Neural progenitor cell (in vitro differentiated cells): ENCODE measurements around the gene MACROD1. TPM values are rescaled to one million over a fixed set of nuclear protein-coding genes. Genes with fewer than 3 reads are reported as not detected.

Source experiments
- DNase-seq: peaks from one replicate; pipeline ENCODE4 v3.0.0-alpha.2; 2016; ENCODE audit warnings: low spot score
- H2AFZ ChIP-seq: fragments of 200-600 bp; sonication (generic); replicated peaks from 2 replicates; pipeline ENCODE4 v1.6.1; 2016; ENCODE audit warnings: antibody characterized with exemption
- H3F3A ChIP-seq: fragments of 200-600 bp; sonication (generic); 2 replicates; pipeline ENCODE4 v1.6.1; 2016; ENCODE audit warnings: antibody characterized with exemption, low read depth
- H3K27ac ChIP-seq: fragments of 200-600 bp; sonication (generic); 2 replicates; pipeline ENCODE4 v1.5.1; 2016; ENCODE audit warnings: mild to moderate bottlenecking
- H3K27me3 ChIP-seq: fragments of 200-600 bp; sonication (generic); 2 replicates; pipeline ENCODE4 v1.6.1; 2016; ENCODE audit warnings: mild to moderate bottlenecking, moderate library complexity
- H3K36me3 ChIP-seq: fragments of 200-600 bp; sonication (generic); 2 replicates; pipeline ENCODE4 v1.5.1; 2016
- H3K4me1 ChIP-seq: fragments of 200-600 bp; sonication (generic); 2 replicates; pipeline ENCODE4 v1.6.1; 2016; ENCODE audit warnings: mixed run types
- H3K4me2 ChIP-seq: fragments of 200-600 bp; sonication (generic); 2 replicates; pipeline ENCODE4 v1.6.1; 2016
- H3K4me3 ChIP-seq: fragments of 200-600 bp; sonication (generic); 2 replicates; pipeline ENCODE4 v1.5.1; 2016
- H3K79me2 ChIP-seq: fragments of 200-600 bp; sonication (generic); 2 replicates; pipeline ENCODE4 v1.6.1; 2016; ENCODE audit warnings: low read depth
- H3K9ac ChIP-seq: fragments of 200-600 bp; sonication (generic); 2 replicates; pipeline ENCODE4 v1.6.1; 2016
- H3K9me3 ChIP-seq: fragments of 200-600 bp; sonication (generic); 2 replicates; pipeline ENCODE4 v1.5.1; 2016; ENCODE audit warnings: low read depth
- H4K20me1 ChIP-seq: fragments of 200-600 bp; sonication (generic); 2 replicates; pipeline ENCODE4 v1.6.1; 2016; ENCODE audit warnings: low read depth
- H3K27ac Mint-ChIP-seq: 3 replicates; pipeline ENCODE4 v1.8.0; 2021; ENCODE audit warnings: mixed read lengths
- H3K27me3 Mint-ChIP-seq: 2 replicates; pipeline ENCODE4 v1.8.0; 2022; ENCODE audit warnings: low read depth, mild to moderate bottlenecking, inconsistent platforms, moderate library complexity, mixed read lengths; ENCODE audit not compliant: insufficient read depth
- H3K36me3 Mint-ChIP-seq: 3 replicates; pipeline ENCODE4 v1.8.0; 2021; ENCODE audit warnings: mixed read lengths
- H3K4me1 Mint-ChIP-seq: 3 replicates; pipeline ENCODE4 v1.8.0; 2021; ENCODE audit warnings: mixed read lengths
- H3K4me3 Mint-ChIP-seq: 3 replicates; pipeline ENCODE4 v1.8.0; 2021; ENCODE audit warnings: mild to moderate bottlenecking, moderate library complexity, mixed read lengths
- H3K9me3 Mint-ChIP-seq: 3 replicates; pipeline ENCODE4 v1.8.0; 2020; ENCODE audit warnings: mixed read lengths
- CTCF ChIP-seq: fragments of 200-600 bp; sonication (generic); IDR thresholded peaks from 2 replicates; pipeline ENCODE4 v1.5.1; 2017; ENCODE audit warnings: antibody characterized with exemption, mild to moderate bottlenecking
- EZH2 ChIP-seq: fragments of 200-600 bp; sonication (generic); IDR thresholded peaks from 2 replicates; pipeline ENCODE4 v1.6.1; 2017; ENCODE audit warnings: antibody characterized with exemption, mild to moderate bottlenecking, moderate library complexity
- EZH2phosphoT487 ChIP-seq: fragments of 200-600 bp; sonication (generic); IDR thresholded peaks from 2 replicates; pipeline ENCODE4 v1.6.1; 2017; ENCODE audit warnings: antibody characterized with exemption
- total RNA-seq: library from RNA; depleted of rRNA; stranded (reverse); fragments of >200 nt; gene quantifications from 2 replicates; pipeline ENCODE4 v1.2.3, GENCODE V29; 2015; ENCODE audit warnings: low replicate concordance

MACROD1 gene
- total RNA-seq, 1 donor from 2014 or later = 11.9 TPM

GRCh38 chr11:64017945-64018224, 148.0 kb downstream of the MACROD1 start:
- Histone ChIP-seq H3K79me2 (no peaks in the 10 kb centered on the region), H2AFZ (no peak overlapping the region), H3K27me3 (peaks cover 5% of the 10 kb centered on the region), H3K9ac (no peak overlapping the region), H3K27ac (no peak overlapping the region), H3K9me3 (no peaks in the 10 kb centered on the region), H3K4me2 (no peak overlapping the region), H4K20me1 (peaks cover 15% of the 10 kb centered on the region), H3K36me3 (no peaks in the 10 kb centered on the region), H3K4me1 (peaks cover 7% of the 10 kb centered on the region), H3F3A (no peaks in the 10 kb centered on the region), H3K4me3 (no peak overlapping the region)
- H3K27ac Mint-ChIP-seq = no peak overlapping the region
- H3K9me3 Mint-ChIP-seq = no peaks in the 10 kb centered on the region
- H3K4me1 Mint-ChIP-seq = peaks cover 50% of the 10 kb centered on the region
- H3K36me3 Mint-ChIP-seq = no peaks in the 10 kb centered on the region
- no peak overlapping the region for H3K4me3 Mint-ChIP-seq
- DNase-seq = no peak
- TF ChIP-seq EZH2phosphoT487 (no peak), CTCF (no peak), EZH2 (no peak)
- peaks cover 9% of the 10 kb centered on the region for H3K27me3 Mint-ChIP-seq

GRCh38 chr11:64015935-64016845, 149.7 kb downstream of the MACROD1 start:
- DNase-seq = no peak
- H4K20me1 ChIP-seq = peaks cover 15% of the 10 kb centered on the region
- no peak overlapping the region for H3K4me3 ChIP-seq
- H3K36me3 ChIP-seq = no peaks in the 10 kb centered on the region
- peaks cover 37% of the 10 kb centered on the region for H3K4me1 Mint-ChIP-seq
- peaks cover 2% of the 10 kb centered on the region for H3K4me1 ChIP-seq
- H3K36me3 Mint-ChIP-seq = no peaks in the 10 kb centered on the region
- H3K27ac Mint-ChIP-seq = peak overlapping the region; percentile 42
- H3K4me2 ChIP-seq = no peak overlapping the region
- no peak overlapping the region for H2AFZ ChIP-seq
- no peaks in the 10 kb centered on the region for H3K9me3 ChIP-seq
- H3K79me2 ChIP-seq = no peaks in the 10 kb centered on the region
- peaks cover 9% of the 10 kb centered on the region for H3K27me3 Mint-ChIP-seq
- no peak overlapping the region for H3K27ac ChIP-seq
- TF ChIP-seq EZH2phosphoT487 (no peak), EZH2 (no peak), CTCF (no peak)
- H3K9me3 Mint-ChIP-seq = no peaks in the 10 kb centered on the region
- H3K27me3 ChIP-seq = peaks cover 5% of the 10 kb centered on the region
- H3F3A ChIP-seq = no peaks in the 10 kb centered on the region
- H3K9ac ChIP-seq = no peak overlapping the region
- H3K4me3 Mint-ChIP-seq = no peak overlapping the region

- TF ChIP-seq EZH2phosphoT487 = no peak
- no peak for TF ChIP-seq EZH2
- no peak for TF ChIP-seq CTCF
- Mint-ChIP-seq H3K27me3 (peaks cover 9% of the 10 kb centered on the region), H3K27ac (no peak overlapping the region), H3K4me1 (peaks cover 31% of the 10 kb centered on the region), H3K36me3 (no peaks in the 10 kb centered on the region), H3K9me3 (peaks cover 3% of the 10 kb centered on the region), H3K4me3 (no peak overlapping the region)
- Histone ChIP-seq H3K79me2 (no peaks in the 10 kb centered on the region), H3K27me3 (peaks cover 5% of the 10 kb centered on the region), H4K20me1 (peaks cover 15% of the 10 kb centered on the region), H3K27ac (no peak overlapping the region), H3K4me3 (no peak overlapping the region), H3K4me2 (no peak overlapping the region), H3K4me1 (no peaks in the 10 kb centered on the region), H3K9me3 (no peaks in the 10 kb centered on the region), H3K9ac (no peak overlapping the region), H2AFZ (no peak overlapping the region), H3F3A (no peaks in the 10 kb centered on the region), H3K36me3 (no peaks in the 10 kb centered on the region)
- DNase-seq = no peak
Observed at GRCh38 chr11:64015510-64015909, 150.4 kb downstream of the MACROD1 start.
